Activated CD4-positive, alpha-beta T cell treated with anti-CD3 and anti-CD28 coated beads, Interleukin-2, amount 50 U/mL, for 24 hours (primary cell): ENCODE results near the gene ZFHX3.

Experiments
- DNase-seq, 2 donors: peaks; one replicate each; pipeline ENCODE4 v3.0.0-alpha.2; 2020; ENCODE audit warnings: low read depth in 1 of 2, low spot score in 1 of 2

Gene ZFHX3

DNA sequence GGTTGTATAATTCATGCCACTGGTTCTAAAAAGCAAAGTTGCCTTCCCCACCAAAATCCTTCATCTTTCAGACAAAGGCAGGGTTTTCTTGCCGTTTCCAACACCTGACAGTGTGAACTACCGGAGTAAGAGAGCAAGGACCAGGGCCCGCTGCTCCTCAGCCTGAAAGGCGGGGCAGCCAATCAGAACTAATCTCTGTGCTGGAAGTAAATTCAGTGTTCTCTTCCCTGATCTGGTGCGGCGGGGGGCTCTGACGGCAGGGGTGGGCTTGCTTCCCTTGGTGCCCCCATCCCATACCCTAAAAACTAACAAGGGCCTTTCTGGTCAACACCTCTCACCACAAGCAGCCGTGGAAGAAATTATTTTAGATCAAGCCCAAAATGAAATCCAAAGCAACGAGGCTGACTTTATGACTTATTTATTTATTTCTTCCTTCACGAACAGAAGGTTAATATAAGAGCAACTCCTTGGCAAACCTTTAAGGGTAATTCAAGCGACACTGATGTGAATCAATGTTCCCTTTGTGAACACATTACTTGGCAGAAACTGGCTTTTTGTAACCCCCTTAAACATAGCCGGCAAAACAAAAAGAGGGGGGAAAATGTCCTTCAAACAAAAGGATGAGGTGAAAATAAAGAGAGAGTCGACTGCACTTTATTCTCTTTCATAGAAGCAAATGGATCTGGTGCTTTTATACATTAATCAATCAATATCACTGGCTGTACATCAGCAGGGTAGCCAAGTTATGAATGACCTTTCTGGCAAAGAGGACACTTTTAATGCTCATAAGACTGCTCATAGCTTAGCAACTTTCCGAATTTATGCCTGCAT lies 189.9 kb downstream of the ZFHX3 start:
- no peak for DNase-seq

DNA sequence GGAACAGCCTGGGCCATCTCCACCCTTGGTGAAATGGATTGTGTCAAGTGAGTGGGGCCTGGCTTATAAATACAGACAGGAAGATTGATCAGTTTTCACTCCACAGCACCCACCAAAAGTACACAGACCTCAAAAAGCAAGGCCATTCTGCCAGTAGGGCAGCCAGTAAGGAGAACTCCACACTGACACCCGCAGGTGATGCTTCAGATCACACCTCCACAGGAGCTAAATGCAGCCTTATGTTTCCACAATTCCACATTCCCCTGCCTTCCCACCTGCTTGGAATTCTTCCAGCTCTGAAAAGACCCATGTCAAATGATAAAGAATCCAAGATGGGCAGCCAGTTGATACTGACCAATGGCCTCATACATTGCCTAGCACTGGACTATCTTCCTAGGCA lies 191.1 kb downstream of the ZFHX3 start:
- DNase-seq: no peak

DNA sequence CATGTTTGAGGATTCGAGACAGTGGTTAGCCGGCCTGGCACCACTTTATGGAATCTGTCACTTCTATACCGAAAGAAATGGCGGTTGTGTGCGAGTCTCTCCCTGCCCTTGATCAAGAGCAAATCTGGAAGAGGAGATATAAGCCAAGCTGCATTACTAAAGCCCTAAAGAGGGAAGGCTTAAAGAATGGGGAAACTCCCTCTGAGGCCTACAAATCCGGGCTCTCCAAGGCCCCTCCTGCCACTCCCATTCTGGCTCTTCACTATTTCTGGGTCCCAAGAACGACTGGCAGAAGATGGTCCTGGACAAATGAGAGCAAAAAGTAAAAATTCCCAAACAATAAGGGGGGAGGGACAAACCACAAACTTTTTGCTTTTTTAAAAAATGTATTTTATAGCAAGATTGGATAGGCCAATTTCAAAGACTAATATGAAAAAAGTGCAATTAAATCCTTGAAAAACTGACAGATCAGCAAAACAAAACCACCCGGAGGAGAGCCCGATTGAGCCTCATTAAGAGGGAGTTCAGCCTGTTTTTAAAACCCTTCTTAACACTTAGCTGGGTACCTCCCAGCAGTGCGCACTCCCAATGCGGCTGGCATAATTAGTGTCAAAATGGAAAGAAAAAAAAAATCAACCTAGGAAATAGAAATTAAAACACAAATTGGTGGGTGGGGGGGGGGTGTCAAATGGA lies 193.5 kb downstream of the ZFHX3 start:
- DNase-seq: no peak

DNA sequence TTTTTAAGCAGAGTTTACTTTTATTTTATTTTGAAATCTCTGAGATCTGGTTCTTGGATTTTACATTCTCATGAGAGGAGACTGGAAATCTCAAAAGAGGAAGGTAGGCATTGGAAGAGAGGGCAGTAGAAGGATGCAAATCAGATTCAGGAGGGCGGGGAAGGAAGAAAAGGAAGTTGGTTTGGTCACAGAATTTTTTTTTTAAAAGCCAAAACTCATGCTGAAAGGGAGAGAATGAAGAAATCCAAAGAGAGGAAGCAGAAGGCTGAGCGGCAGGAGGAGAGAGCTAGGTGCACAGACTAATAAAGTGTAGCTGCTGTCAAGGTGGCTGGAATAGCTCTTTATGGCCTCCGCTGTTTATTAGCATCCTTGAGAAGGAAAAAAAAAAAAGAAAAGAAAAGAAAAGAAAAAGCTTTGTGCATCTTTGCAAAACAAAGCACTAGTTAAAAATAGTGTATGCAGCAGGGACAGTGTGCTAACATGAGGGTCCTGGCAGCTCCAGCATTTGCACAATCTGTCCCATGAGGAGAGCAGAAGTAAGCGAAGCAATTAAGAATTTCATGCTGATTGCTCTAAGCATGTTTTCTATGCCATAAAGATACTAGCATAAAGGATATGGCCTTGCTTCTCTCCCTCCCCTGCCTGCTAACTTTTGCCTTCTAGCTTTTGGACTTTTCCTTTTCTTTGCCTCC lies 194.2 kb downstream of the ZFHX3 start:
- no peak for DNase-seq

DNA sequence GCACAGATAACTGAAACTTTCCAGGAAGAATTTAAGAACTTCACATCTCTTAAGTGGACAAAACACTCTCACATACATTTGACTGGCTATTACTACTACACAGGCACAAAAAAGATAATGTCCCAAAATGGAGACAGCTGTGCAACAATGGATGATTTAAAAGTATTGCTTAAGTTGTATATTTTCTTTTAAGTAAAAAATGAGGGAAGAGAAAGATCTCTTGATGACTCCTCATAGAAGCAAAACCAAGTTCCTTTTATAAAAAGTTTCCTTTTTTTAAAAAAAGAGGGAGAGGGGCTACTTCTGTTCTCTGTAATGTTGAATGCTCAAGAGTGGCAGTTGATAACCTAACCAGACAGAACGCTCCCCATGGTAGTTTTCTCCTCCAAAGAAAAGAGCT lies 195.5 kb downstream of the ZFHX3 start:
- DNase-seq: no peak

DNA sequence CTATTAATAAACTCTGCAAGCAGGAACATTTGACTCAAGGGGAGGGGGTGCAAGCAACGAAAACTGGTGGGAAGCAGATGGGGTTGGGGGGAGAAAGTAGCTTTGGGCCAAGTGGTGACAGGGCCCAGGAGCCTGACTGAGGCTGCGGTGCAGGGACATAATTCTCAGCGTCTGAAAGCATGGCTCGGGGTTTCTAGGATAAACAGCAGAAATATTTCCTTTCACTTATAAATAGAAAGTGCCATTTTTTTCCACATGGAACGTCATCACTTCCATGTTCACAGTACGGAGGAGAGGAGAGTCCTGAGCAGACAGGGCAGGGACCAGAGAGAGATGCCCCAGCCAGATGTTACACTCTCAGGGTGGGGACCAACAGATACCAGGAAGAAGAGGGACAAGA lies 197.1 kb downstream of the ZFHX3 start:
- DNase-seq: no peak

DNA sequence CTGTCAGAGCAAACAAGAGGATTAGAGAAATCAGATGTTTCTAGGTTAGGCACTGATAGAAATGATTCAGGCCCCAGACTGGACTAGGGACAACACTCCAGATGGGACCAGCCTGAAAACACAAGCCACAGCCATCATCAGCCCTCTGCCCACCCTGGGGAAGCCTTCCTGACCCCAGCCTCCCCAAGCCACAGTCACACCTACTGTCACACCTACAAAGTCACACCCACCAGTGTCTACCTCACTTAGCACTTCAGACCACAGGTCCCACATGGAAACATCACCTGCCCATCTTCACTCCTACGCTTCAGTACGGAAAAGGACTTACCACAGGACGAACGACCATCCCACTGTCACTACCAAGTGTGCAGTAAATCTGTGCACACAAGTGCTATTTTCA lies 197.9 kb downstream of the ZFHX3 start:
- DNase-seq: no peak

DNA sequence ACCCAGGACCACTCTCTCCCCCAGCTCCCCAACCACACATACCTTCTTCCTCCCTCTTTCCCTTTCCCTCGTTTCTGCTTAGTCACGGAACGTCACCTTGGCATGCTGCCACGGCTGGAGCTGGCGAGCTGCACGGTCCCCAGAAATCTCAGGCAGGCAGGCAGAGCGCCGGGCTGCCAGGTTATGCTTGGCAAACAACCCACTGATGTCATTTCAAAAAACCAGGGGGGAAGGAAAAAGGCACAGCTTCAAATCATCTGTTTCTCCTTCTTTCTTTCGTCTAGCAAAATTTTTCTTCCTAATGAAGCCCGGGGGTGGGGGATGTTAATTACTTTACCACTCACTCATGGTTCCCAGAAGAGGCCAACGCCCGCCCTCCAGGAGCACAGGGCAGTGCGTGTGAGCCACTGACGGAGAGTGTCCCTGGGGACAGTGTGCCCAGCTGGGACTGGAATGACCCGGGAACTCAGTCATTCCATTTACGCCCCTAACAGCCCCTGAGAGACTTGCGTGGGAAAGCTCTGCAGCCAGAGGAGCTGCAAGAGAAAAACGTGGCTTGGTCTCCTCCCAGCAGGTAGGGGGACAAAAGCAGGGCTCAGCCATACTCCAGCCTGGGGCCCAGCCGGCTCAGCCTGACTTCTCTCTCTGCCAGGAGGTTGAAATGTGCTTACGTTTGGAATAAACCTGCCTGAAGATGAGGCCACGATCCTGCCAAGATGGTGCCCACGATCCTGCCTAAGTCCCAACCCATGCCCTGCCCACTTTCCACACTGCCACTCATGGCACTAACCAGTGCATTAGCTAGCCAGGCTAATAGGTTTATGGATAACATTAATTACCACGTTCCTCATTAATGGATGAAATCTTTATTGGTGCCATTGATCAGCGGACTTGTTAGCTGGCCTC lies 198.9 kb downstream of the ZFHX3 start:
- no peak for DNase-seq

DNA sequence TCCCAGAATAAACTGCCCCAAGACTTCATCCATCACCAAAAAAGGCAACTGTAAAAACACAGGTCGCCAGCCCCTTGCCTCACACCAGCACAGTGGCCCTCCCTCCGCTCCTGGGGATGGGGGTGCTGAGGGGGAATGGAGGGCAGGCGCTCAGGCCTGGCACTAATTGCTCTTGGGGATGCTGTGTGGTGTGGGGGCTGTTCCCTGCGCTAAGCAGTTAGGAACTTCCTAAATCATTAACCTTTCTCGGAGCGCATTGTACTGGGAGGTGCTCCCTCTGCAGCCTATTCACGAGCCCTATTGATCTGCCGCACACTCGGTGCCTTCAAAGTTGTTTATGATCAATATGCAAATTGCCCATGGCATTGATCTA lies 199.9 kb downstream of the ZFHX3 start:
- no peak for DNase-seq

DNA sequence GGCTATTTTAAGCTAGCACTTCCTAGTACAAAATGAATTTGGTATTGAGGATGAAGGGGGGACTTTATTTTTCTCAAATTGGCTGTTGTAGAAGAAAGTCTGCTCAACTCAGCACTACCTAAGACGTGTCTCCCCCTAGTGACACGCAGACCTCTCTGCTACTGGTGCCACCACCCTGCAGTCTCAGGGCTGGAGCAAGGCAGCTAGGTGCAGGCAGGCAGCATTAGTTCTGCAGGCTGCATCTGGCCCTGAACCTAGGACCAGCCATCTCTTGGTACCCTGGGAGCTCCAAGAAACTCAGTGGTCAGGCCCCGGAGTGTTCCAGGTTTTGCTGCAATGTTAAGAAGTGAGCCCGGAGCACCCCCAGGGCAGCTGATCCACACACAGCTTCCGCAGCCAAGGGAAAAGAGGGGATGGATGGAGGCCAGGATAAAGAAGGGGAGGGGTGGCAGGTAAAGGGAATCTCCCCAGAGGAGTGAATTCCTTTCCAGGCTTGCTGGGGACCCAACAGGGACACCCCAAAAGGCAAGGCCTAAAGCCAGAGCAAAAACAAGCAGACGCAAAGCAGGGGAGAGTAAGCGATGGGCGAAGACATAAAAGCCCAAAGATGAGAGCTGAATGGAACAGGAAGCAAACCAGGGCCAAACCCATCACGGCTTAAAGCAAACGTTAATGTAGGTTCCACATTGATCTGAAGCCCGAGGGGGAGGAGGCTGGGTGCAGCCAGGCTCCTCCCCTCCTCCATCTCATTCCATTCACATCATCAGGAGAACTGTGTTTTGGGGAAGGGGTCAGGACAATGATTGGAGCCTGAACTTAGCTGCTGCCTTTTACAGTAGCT lies 200.5 kb downstream of the ZFHX3 start:
- no peak for DNase-seq

DNA sequence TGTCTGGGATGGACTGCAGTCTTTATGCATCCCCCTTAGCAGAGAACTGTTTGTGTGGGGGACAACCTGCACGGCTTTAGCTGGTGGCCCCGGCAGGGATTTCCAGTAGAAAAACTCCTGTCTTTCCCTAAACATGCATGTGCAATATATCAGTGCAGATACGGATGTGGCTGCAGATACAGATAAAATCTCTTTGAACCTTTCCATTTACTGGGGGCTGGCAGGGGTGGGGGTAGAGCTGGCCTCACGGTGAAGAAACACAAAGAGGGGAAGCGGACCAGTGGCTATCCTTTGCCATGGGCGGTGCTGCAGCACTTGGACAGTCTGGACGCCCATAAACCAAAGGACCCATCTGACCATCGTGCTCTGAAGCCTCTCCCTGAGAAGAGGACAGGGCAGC lies 201.3 kb downstream of the ZFHX3 start:
- DNase-seq: no peak

DNA sequence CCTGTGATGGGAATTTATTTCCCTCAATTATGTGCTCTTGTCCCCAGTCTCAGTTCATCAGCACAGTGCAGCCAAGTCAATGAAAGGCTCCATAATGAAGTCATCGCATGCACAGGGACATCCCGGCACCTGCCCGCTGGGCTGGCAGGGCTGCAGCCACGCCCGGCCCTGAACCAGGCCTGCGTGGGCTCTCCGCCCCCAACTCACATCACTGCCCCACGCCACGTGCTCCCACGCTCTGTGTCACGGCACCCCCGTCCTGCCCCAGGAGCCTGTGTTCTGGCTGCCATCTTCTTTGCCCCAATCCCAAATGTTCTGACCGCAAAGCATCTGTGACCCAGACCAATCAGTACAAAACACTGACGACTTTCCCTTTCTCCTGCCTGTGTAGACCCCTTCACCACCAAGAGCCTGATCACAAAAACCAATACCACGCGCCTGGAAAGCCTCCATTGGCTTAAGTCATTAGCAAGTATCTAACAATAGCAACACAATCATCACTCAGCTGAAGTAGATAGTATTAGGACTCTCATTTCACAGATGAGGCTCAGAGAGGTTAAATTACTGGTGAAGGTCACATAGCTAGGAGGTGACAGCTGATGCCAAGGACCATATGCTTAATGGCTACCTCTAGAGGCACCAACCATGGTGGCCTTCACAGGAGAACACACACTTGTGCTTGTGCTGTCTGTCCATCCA lies 202.5 kb downstream of the ZFHX3 start:
- no peak for DNase-seq

DNA sequence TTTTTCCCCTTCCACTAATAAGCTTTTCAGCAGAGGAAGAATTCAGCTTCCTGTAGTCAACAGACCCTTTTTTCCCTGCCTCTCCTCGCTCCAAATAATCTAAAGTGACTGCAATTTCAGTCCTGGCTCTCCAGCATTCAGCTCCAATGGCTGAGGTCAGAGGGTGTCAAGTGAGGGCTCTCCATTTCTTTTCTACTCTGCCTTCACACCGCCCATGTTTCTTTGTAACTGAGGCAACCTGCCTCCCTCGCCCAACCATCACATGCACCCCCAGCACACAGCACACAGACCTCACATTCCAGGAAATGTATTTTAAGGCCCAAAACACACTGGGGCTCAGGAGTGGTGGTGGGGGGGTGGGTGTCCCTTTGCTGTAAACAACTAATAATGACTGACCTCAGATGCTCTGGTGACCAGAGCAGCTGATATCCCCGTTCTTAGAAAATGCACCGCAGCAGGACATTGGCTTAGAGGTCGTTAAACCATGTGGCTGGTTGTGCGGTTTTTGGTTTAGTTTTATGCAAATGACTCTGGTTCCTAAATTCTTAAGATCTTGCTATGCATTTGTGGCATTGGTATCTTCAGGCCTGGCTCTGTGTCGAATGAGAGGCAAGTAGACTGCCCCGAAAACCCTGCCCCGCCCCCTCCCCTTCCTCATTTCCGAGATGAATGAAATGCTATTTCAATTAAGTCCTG lies 203.6 kb downstream of the ZFHX3 start:
- no peak for DNase-seq

DNA sequence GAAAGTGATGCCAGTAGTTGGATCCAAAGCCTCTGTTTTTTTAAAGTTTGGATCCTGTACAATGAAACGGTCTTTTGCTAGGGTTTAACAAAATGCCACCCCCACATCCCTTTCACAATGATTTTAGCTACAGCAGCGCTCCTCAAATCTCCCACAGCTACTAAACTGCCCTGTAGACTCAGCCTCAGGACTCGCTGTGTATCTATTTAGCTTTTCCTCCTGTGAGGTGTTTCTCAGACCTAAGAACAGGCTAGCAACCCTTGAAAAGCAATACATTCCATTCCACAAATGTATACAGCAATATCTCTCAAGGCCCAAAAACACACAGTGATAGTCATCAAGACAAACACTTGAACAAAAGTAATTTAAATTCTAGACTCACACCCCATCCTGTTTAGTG lies 206.4 kb downstream of the ZFHX3 start:
- no peak for DNase-seq

DNA sequence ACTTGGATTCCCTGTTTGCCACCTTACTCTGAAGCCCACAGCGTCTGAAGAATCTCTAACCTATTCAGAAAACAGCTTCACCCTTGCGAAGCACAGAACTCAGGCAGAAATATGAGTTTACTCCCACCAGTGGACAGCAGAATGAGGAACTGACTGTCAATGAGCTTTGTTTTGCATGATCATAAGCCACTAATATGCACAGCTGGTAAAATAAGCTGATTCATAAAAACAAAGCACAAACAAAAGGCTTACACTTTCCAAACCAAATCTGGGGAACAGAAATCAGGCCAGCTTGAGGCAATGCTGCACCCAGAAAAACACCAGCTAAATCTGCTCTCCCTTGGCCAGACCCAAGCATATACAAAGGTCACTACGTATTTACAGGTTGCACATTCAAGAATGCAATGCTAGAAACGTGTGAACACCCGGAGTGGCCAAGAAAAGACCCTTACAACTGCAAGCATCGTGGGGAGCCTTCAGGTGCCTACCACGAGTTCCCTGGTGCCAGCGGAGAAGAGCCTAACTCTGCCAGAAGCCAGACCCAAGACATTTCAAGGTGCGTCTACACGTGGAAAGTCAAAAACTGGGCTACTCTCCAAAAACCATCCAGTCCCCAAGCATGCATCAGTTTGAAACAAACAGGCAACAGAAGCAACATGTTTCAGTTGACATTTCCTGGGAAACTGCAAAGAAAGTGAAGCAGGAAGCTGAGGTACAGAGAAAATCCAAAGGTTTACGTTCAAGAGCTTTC lies 207.1 kb downstream of the ZFHX3 start:
- no peak for DNase-seq

DNA sequence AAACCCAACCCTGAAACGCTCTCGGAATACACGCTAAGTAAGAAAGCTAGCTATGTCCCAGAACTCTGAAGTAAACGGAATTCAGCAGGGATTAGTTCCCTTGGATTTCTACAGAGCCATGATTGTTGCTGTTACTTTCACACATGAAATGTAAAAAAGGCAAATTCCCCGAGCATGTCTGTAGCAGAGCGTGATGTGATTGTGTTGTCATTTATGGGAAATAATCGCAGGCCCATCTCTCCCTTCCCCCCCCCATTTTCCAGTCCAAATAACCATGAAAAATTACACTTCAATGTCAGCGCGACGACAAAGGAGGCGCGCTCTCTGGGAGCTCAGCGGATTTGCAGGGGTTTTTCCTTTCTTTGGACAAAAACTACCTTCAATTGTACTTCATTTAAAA lies 209.0 kb downstream of the ZFHX3 start:
- DNase-seq: no peak

DNA sequence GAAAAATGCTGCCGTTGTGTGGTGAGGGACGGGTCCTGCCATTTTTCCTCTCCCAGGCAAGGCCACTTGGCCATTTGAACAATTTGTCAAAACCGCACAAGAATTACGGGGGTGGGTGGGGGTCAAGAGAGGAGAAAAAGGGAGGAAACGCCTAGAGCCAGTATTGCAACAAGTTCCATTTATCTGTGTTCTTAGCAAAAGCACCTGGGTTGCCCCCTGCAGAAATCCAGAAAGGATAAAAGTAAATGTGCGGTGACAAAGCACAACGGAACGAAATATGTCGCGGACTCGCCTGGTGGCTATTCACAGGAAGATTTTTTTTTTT lies 209.4 kb downstream of the ZFHX3 start:
- no peak for DNase-seq

DNA sequence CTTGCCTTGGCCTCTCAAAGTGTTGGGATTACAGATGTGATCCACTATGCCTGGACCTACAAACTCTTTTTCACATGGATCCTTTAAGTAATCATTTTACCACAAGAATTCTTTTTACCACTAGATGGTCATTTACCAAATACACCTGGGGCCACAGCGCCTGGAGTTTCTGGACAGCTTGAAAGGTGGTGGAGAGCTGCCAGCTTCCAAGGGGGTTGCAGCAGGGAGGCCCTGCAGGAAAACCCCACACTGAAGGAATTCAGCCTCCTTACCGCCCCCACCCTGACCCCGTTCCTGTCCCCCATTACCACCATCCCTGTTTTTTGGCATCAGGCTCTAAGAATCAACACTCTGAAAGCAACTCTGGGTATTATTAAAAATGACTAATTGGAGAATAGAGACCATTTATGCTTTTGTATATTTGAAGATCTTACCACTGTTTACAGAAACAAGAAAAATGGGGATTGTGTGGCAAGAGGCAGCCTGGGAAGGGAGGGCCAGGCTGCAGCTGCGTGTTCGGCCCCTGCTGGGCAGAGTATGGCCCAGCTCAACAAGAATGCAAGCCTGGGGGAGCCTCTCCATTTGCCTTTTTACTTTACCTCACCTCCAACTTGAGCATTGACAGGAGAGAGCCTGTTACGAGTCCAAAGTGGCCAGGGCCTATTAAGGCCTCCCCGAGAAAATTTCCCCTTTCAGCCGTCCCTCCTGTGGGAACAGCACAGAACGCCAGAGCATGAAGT lies 209.9 kb downstream of the ZFHX3 start:
- no peak for DNase-seq
